ENCODE results near the gene GRPR. TPM values are rescaled to one million over a fixed set of nuclear protein-coding genes. Genes with fewer than 3 reads are reported as not detected.
"Not testable (repeated sequence)": the region's sequence is repeated elsewhere in the genome, so short reads cannot be mapped to it uniquely, and the experiment has no call there.

GRPR gene
- total RNA-seq, 2 experiments from 2014 or later = 0.20 to 0.22 TPM

DNA sequence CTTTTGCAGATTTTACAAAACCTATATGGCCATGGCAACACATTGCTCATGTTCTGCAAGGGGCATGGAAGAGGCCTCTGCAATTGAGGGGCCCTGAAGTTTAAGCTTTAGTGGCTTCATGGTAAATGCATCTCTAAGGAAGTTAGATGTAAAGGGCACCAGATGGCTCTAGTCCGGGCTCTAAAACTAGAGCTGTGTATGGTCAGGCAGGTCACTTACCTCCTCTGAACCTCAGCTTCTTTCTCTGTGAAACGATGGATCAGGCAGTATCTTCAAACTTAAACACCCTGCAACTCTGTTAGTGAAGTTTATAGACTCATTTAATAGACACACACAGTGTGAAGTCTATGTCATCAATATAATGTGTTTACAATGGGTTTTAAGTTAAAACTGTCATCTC is 53.9 kb downstream of the GRPR start:
- H3K27ac Mint-ChIP-seq = no peak overlapping the region
- ChIA-PET CTCF (no interaction called here), POLR2A (no interaction called here)
- no peaks in the 10 kb centered on the region for H3K36me3 ChIP-seq (ENCODE audit: insufficient read depth, low read length)
- no peaks in the 10 kb centered on the region for H3K9me3 ChIP-seq (ENCODE audit: control insufficient read depth in 1 of 2, insufficient read depth in 1 of 2, low read length in 2 of 2)
- peaks cover 5% of the 10 kb centered on the region for H3K27me3 Mint-ChIP-seq
- DNase-seq = no peak
- H3K4me1 Mint-ChIP-seq (ENCODE audit: low read depth) = no peaks in the 10 kb centered on the region
- no peak overlapping the region for H3K27ac ChIP-seq (ENCODE audit: low read depth in 1 of 2, low read length in 2 of 2)
- no peaks in the 10 kb centered on the region for H3K36me3 Mint-ChIP-seq (ENCODE audit: low read depth)
- no peak for ATAC-seq (ENCODE audit: poor library complexity)
- H3K4me3 ChIP-seq (ENCODE audit: low read length) = no peak overlapping the region
- H3K9me3 Mint-ChIP-seq = no peaks in the 10 kb centered on the region
- H3K27me3 ChIP-seq (ENCODE audit: control insufficient read depth in 1 of 2, insufficient read depth in 2 of 2, low read length in 2 of 2) = no peaks in the 10 kb centered on the region
- H3K4me3 Mint-ChIP-seq = no peak overlapping the region
- H3K4me1 ChIP-seq (ENCODE audit: insufficient read depth, low read length) = no peaks in the 10 kb centered on the region
- intact Hi-C loops (cut with DNase I, micrococcal nuclease) = no loop called here
- no peak for TF ChIP-seq CTCF (IDR thresholded peaks at IDR 0.05)

DNA sequence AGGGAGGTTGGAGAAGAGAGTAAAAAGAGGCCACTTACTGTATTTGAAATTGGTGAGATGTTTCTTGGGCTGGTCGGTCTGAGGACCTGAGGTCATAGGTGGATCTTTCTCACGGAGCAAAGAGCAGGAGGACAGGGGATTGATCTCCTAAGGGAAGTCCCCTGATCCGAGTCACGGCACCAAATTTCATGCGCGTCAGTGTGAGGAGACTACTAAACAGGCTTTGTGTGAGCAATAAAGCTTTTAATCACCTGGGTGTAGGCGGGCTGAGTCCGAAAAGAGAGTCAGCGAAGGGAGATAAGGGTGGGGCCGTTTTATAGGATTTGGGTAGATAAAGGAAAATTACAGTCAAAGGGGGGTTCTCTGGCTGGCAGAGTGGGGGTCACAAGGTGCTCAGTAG is 60.5 kb downstream of the GRPR start:
- H3K27ac Mint-ChIP-seq; H3K4me3 Mint-ChIP-seq; DNase-seq; POLR2A ChIA-PET; H3K36me3 Mint-ChIP-seq (ENCODE audit: low read depth); H3K4me1 Mint-ChIP-seq (ENCODE audit: low read depth); H3K4me1 ChIP-seq (ENCODE audit: insufficient read depth, low read length); ATAC-seq (ENCODE audit: poor library complexity); H3K27ac ChIP-seq (ENCODE audit: low read depth in 1 of 2, low read length in 2 of 2); H3K36me3 ChIP-seq (ENCODE audit: insufficient read depth, low read length); H3K9me3 ChIP-seq (ENCODE audit: control insufficient read depth in 1 of 2, insufficient read depth in 1 of 2, low read length in 2 of 2); CTCF ChIA-PET; intact Hi-C loops (cut with DNase I, micrococcal nuclease); H3K4me3 ChIP-seq (ENCODE audit: low read length); H3K27me3 ChIP-seq (ENCODE audit: control insufficient read depth in 1 of 2, insufficient read depth in 2 of 2, low read length in 2 of 2); H3K9me3 Mint-ChIP-seq; H3K27me3 Mint-ChIP-seq: not testable (repeated sequence)

DNA sequence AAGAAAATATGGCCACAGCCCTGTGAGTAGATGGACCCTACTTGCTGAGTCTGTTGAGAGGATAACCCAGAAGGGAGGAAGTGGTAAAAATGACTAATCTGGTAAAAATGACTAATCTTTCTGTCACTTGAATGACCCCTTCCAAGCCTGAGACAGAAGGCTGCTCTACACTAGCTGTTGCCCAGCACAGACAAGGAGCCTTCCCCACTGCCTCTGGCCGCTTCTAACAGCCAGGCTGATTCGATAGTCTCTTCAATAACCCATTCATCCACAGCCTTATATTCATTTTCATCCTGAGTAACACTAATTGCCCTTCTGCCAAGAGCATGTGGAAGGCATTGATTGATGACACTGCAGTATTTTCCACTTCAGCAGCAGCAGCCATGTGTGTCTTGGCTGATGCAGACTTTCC is 62.4 kb downstream of the GRPR start:
- H3K36me3 Mint-ChIP-seq (ENCODE audit: low read depth) = no peaks in the 10 kb centered on the region
- H3K27ac ChIP-seq (ENCODE audit: low read depth in 1 of 2, low read length in 2 of 2) = no peak overlapping the region
- H3K9me3 ChIP-seq (ENCODE audit: control insufficient read depth in 1 of 2, insufficient read depth in 1 of 2, low read length in 2 of 2) = no peaks in the 10 kb centered on the region
- no peaks in the 10 kb centered on the region for H3K4me1 ChIP-seq (ENCODE audit: insufficient read depth, low read length)
- H3K4me3 ChIP-seq (ENCODE audit: low read length) = no peak overlapping the region
- no peaks in the 10 kb centered on the region for H3K27me3 ChIP-seq (ENCODE audit: control insufficient read depth in 1 of 2, insufficient read depth in 2 of 2, low read length in 2 of 2)
- no peak overlapping the region for H3K4me3 Mint-ChIP-seq
- DNase-seq (peak in 2 of 14 experiments; percentile 13 to 33), ATAC-seq (ENCODE audit: poor library complexity) (no peak)
- H3K4me1 Mint-ChIP-seq (ENCODE audit: low read depth) = no peaks in the 10 kb centered on the region
- no peak overlapping the region for H3K27ac Mint-ChIP-seq
- H3K27me3 Mint-ChIP-seq = peaks cover 3% of the 10 kb centered on the region
- CTCF ChIA-PET = no interaction called here
- H3K9me3 Mint-ChIP-seq = no peaks in the 10 kb centered on the region
- intact Hi-C loops (cut with DNase I, micrococcal nuclease) = no loop called here
- TF ChIP-seq CTCF (IDR thresholded peaks at IDR 0.05) = no peak
- H3K36me3 ChIP-seq (ENCODE audit: insufficient read depth, low read length) = no peaks in the 10 kb centered on the region
- POLR2A ChIA-PET = no interaction called here

- DNase-seq (no peak), ATAC-seq (ENCODE audit: poor library complexity) (no peak)
- ChIA-PET CTCF (no interaction called here), POLR2A (no interaction called here)
- Histone ChIP-seq H3K4me3 (ENCODE audit: low read length) (no peak overlapping the region), H3K36me3 (ENCODE audit: insufficient read depth, low read length) (no peaks in the 10 kb centered on the region), H3K9me3 (ENCODE audit: control insufficient read depth in 1 of 2, insufficient read depth in 1 of 2, low read length in 2 of 2) (no peaks in the 10 kb centered on the region), H3K4me1 (ENCODE audit: insufficient read depth, low read length) (no peaks in the 10 kb centered on the region), H3K27ac (ENCODE audit: low read depth in 1 of 2, low read length in 2 of 2) (no peak overlapping the region), H3K27me3 (ENCODE audit: control insufficient read depth in 1 of 2, insufficient read depth in 2 of 2, low read length in 2 of 2) (no peaks in the 10 kb centered on the region)
- H3K9me3 Mint-ChIP-seq = no peaks in the 10 kb centered on the region
- intact Hi-C loops (cut with DNase I, micrococcal nuclease) = no loop called here
- H3K27ac Mint-ChIP-seq = no peak overlapping the region
- no peaks in the 10 kb centered on the region for H3K36me3 Mint-ChIP-seq (ENCODE audit: low read depth)
- no peak for TF ChIP-seq CTCF (IDR thresholded peaks at IDR 0.05)
- no peaks in the 10 kb centered on the region for H3K4me1 Mint-ChIP-seq (ENCODE audit: low read depth)
- no peak overlapping the region for H3K4me3 Mint-ChIP-seq
- H3K27me3 Mint-ChIP-seq = no peaks in the 10 kb centered on the region
Measured at GRCh38 chrX:16186380-16187007, 63.1 kb downstream of the GRPR start.

All from CD4-positive, alpha-beta T cell (primary cell).